ENCODE measurements around the gene HAAO.

DNA sequence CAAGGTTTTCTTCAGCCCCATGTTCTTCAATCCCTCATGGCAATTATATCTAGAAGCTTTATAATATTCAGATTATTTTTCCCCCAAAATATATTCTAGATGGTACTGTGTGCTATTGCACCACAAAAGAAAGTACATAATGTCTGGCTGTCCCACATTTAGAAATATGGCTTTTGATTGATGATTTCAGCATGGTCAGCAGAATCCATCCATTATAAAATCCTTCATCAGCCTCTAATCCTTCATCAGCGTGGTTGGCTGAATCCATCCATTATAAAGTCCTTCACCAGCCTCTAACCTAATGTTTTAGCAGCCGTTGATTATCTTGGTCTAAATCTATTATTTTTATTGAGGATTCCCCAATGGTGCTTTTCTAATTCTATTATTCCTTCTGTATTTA lies 23.3 kb upstream of the HAAO start:
- no peak for TF ChIP-seq POLR2A (IDR thresholded peaks at IDR 0.05)
- TF ChIP-seq, protein P1, sequence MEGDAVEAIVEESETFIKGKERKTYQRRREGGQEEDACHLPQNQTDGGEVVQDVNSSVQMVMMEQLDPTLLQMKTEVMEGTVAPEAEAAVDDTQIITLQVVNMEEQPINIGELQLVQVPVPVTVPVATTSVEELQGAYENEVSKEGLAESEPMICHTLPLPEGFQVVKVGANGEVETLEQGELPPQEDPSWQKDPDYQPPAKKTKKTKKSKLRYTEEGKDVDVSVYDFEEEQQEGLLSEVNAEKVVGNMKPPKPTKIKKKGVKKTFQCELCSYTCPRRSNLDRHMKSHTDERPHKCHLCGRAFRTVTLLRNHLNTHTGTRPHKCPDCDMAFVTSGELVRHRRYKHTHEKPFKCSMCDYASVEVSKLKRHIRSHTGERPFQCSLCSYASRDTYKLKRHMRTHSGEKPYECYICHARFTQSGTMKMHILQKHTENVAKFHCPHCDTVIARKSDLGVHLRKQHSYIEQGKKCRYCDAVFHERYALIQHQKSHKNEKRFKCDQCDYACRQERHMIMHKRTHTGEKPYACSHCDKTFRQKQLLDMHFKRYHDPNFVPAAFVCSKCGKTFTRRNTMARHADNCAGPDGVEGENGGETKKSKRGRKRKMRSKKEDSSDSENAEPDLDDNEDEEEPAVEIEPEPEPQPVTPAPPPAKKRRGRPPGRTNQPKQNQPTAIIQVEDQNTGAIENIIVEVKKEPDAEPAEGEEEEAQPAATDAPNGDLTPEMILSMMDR (IDR thresholded peaks at IDR 0.05) = no peak
